RWPE2 (cell line): Measurements from ENCODE around the gene TENM4.

Experiments used
- ATAC-seq: fragments of 200-7000 bp; cut with Tn5 transposase; 3 replicates; pipeline ENCODE4 v1.9.1; 2021; ENCODE audit warnings: low read depth
- DNase-seq: peaks from one replicate; pipeline ENCODE4 v3.0.0-alpha.2; 2020; ENCODE audit warnings: low spot score
- H3K27ac ChIP-seq: fragments of 450-650 bp; 2 replicates; pipeline ENCODE4 v1.5.1; 2017; ENCODE audit warnings: mild to moderate bottlenecking; ENCODE audit not compliant: poor library complexity, severe bottlenecking
- H3K27me3 ChIP-seq: fragments of 250-450 bp; sonication (Bioruptor Pico); 2 replicates; pipeline ENCODE4 v1.5.1; 2021; ENCODE audit warnings: mild to moderate bottlenecking, moderate library complexity; ENCODE audit not compliant: insufficient read depth, poor library complexity, severe bottlenecking
- H3K36me3 ChIP-seq: fragments of 250-450 bp; sonication (Bioruptor Pico); 2 replicates; pipeline ENCODE4 v1.5.1; 2020; ENCODE audit warnings: low read depth, mild to moderate bottlenecking, moderate library complexity
- H3K4me1 ChIP-seq: fragments of 250-450 bp; sonication (Bioruptor Pico); 2 replicates; pipeline ENCODE4 v1.5.1; 2021; ENCODE audit warnings: mild to moderate bottlenecking, moderate library complexity; ENCODE audit not compliant: insufficient read depth, poor library complexity, severe bottlenecking
- H3K4me3 ChIP-seq: fragments of 250-450 bp; sonication (Bioruptor Pico); 2 replicates; pipeline ENCODE4 v1.5.1; 2021; ENCODE audit warnings: mild to moderate bottlenecking, moderate library complexity; ENCODE audit not compliant: severe bottlenecking
- H3K9me3 ChIP-seq: fragments of 250-450 bp; sonication (Bioruptor Pico); 2 replicates; pipeline ENCODE4 v1.5.1; 2021; ENCODE audit warnings: mild to moderate bottlenecking, moderate library complexity; ENCODE audit not compliant: severe bottlenecking
- TF ChIP-seq, protein P1 (sequence below): fragments of 450-650 bp; IDR thresholded peaks from one replicate; pipeline ENCODE4 v1.5.1; 2017; ENCODE audit warnings: mild to moderate bottlenecking, moderate library complexity; ENCODE audit not compliant: poor library complexity, severe bottlenecking

Gene TENM4

DNA sequence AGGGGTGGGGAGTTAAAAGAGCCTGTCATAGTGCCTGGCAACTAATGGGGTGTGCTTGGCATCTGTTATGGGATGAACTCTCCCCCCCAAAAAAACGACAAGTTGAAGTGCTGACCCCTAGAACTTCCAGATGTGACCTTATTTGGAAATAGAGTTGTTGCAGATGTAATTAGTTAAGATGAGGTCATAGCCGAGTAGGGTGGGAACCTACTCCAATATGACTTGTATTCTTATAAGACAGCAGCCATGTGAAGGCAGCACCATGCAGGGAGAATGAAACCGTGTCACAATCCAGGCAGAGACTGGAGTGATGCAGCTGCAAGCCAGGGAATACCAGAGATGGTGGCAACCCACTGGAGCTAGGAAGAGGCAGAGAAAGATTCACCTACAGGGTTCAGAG lies 394.5 kb downstream of the TENM4 start:
- no peaks in the 10 kb centered on the region for H3K36me3 ChIP-seq
- H3K27me3 ChIP-seq, result no peaks in the 10 kb centered on the region
- DNase-seq, result no peak
- TF ChIP-seq, protein P1, sequence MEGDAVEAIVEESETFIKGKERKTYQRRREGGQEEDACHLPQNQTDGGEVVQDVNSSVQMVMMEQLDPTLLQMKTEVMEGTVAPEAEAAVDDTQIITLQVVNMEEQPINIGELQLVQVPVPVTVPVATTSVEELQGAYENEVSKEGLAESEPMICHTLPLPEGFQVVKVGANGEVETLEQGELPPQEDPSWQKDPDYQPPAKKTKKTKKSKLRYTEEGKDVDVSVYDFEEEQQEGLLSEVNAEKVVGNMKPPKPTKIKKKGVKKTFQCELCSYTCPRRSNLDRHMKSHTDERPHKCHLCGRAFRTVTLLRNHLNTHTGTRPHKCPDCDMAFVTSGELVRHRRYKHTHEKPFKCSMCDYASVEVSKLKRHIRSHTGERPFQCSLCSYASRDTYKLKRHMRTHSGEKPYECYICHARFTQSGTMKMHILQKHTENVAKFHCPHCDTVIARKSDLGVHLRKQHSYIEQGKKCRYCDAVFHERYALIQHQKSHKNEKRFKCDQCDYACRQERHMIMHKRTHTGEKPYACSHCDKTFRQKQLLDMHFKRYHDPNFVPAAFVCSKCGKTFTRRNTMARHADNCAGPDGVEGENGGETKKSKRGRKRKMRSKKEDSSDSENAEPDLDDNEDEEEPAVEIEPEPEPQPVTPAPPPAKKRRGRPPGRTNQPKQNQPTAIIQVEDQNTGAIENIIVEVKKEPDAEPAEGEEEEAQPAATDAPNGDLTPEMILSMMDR, result no peak
- no peak overlapping the region for H3K27ac ChIP-seq
- no peak for ATAC-seq
- no peak overlapping the region for H3K4me3 ChIP-seq
- H3K4me1 ChIP-seq, result peaks cover 3% of the 10 kb centered on the region
- no peaks in the 10 kb centered on the region for H3K9me3 ChIP-seq

DNA sequence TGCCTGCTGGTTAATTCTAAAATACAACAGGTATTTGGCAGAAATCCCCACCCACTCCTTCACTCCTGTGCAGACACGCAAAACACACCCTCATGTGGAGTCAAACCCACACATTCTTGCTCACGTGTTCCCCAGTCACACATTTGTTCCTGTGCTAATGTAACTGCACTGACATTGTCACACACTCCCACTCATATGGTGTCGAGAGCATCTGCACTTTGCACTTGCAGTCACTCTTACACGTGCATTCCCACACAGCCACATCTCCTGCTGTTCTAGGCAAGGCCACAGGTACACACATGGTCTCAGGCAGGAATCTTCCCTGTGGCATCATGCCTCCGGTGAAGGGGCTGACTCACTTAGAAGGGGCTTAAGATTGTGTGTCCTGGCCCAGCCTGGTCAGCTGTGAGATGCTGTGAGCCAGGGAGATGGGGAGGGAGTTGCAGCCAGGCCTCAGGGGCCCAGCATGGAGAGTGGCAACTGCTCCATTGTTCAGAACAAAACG lies 395.0 kb downstream of the TENM4 start:
- Histone ChIP-seq H3K36me3 (no peaks in the 10 kb centered on the region), H3K27ac (no peak overlapping the region), H3K4me1 (peaks cover 3% of the 10 kb centered on the region), H3K27me3 (no peaks in the 10 kb centered on the region), H3K9me3 (no peaks in the 10 kb centered on the region), H3K4me3 (no peak overlapping the region)
- DNase-seq, result no peak
- TF ChIP-seq, protein P1, result no peak
- peak; percentile 66 for ATAC-seq

DNA sequence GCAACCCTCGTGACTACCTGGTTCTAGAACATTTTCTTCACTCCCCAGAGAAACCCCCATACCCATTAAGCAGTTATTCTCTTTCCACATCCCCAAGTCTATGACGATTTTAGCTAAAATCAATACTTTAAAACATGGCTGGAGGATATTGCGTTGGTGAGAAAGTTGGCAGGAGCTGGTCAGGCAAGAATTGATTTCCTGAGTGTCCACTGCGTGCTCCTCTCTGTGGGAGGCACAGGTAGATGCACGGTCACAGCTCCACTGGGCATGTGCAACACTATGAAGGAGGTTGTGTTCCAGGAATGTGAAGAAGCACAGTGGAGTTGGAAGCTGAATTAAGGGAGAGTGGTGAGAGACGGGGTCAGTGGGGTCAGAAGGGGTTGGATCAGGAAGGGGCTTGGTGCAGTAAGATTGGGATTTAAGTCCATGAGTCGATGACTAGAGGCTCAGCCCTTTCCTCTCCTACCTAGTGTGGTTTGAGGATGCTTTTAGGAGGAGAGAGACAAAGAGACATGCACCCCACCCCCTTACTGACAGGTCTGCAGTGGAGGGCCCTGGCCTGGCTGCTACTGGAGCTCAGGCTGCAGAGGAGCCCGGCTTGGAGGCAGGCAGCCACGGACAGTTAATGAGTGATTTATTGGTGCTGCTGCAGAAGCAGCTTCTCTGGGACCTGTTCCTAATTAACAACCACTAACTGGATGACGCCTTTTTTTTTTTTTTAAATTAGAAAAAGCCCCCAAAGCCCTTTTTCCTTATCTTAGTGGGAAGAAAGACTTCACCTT lies 395.6 kb downstream of the TENM4 start:
- no peak for ATAC-seq
- TF ChIP-seq, protein P1, result no peak
- no peaks in the 10 kb centered on the region for H3K36me3 ChIP-seq
- no peak for DNase-seq
- peaks cover 3% of the 10 kb centered on the region for H3K4me1 ChIP-seq
- no peaks in the 10 kb centered on the region for H3K9me3 ChIP-seq
- H3K27ac ChIP-seq, result no peak overlapping the region
- no peak overlapping the region for H3K4me3 ChIP-seq
- no peaks in the 10 kb centered on the region for H3K27me3 ChIP-seq

DNA sequence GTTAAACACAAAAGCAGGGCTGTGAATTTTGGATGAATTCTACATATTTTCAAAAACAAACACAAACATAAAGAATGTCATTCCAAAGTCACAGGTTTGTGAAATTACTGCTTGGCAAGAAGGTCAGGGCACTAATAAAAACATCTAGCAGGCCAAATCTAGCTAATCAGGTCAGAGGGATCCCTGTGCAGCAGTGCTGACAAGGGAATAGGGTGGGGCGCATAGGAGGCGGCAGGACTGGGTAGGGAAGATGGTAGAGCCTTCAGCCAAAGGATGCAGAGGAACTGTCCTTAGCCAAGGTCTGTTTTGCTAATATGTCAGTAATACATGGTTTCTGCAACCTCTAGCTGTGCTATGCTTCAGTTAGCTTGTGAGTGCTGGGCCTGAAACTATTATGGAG lies 396.6 kb downstream of the TENM4 start:
- DNase-seq, result no peak
- peaks cover 3% of the 10 kb centered on the region for H3K4me1 ChIP-seq
- H3K27me3 ChIP-seq, result no peaks in the 10 kb centered on the region
- H3K27ac ChIP-seq, result no peak overlapping the region
- H3K9me3 ChIP-seq, result no peaks in the 10 kb centered on the region
- ATAC-seq, result no peak
- TF ChIP-seq, protein P1, result no peak
- H3K36me3 ChIP-seq, result no peaks in the 10 kb centered on the region
- H3K4me3 ChIP-seq, result no peak overlapping the region

DNA sequence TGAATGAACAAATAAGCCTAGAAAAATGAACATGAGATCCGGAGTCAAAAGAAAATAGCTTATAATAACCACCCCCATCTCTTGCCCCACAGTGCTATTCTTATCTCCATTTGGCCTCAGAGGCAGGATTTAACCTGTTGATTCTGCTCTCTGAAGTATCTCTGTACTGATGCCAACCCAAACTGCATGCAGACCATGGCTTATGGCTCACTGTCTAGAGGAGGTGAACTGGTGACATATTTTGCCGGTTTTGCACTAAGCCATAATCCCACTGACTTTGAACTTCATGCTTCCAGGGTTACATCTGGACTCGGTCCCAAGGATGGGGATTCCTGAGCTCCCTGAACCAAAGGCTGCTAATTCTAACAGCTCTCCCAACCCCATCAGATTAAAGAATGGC lies 397.1 kb downstream of the TENM4 start:
- DNase-seq (no peak), ATAC-seq (no peak)
- Histone ChIP-seq H3K27me3 (no peaks in the 10 kb centered on the region), H3K27ac (no peak overlapping the region), H3K9me3 (no peaks in the 10 kb centered on the region), H3K4me3 (no peak overlapping the region), H3K36me3 (no peaks in the 10 kb centered on the region), H3K4me1 (peaks cover 3% of the 10 kb centered on the region)
- TF ChIP-seq, protein P1, result no peak
